NCI-H1105 treated with DMSO at 0.1 percent for 48 hours (cell line): Measurements from ENCODE around the gene NHLRC4.

Experiments
- DNase-seq: peaks from one replicate; lab custom pipeline; 2025; lab: John Stamatoyannopoulos, UW

The NHLRC4 gene

GRCh38 chr16:598823-599739, 32.3 kb downstream of the NHLRC4 start:
- DNase-seq: no peak

GRCh38 chr16:600781-601180, 34.0 kb downstream of the NHLRC4 start:
- DNase-seq: no peak

- DNase-seq: no peak
These were observed 37.1 kb downstream of the NHLRC4 start for GRCh38 chr16:603933-604332.

GRCh38 chr16:606656-607307, 40.0 kb downstream of the NHLRC4 start:
- no peak for DNase-seq

GRCh38 chr16:608019-608418, 41.2 kb downstream of the NHLRC4 start:
- no peak for DNase-seq

- no peak for DNase-seq
These were observed 42.5 kb downstream of the NHLRC4 start for GRCh38 chr16:609316-609715.

GRCh38 chr16:609984-610383, 43.2 kb downstream of the NHLRC4 start:
- no peak for DNase-seq

- DNase-seq: peak; percentile 4
These were observed 43.9 kb downstream of the NHLRC4 start for GRCh38 chr16:610513-611381.

GRCh38 chr16:615122-615521, 48.3 kb downstream of the NHLRC4 start:
- DNase-seq: no peak

- no peak for DNase-seq
These were observed 50.2 kb downstream of the NHLRC4 start for GRCh38 chr16:616733-617586.

GRCh38 chr16:617855-618254, 51.0 kb downstream of the NHLRC4 start:
- DNase-seq: no peak
